Myocyte (in vitro differentiated cells): Measurements from ENCODE around the gene SETSIP. TPM values are rescaled to one million over a fixed set of nuclear protein-coding genes. Genes with fewer than 3 reads are reported as not detected.
"Not testable (repeated sequence)": the region's sequence is repeated elsewhere in the genome, so short reads cannot be mapped to it uniquely, and the experiment has no call there.

ENCODE experiments used
- DNase-seq: peaks from one replicate; pipeline ENCODE4 v3.0.0-alpha.2; 2012; ENCODE audit warnings: low read depth
- polyA plus RNA-seq: library from polyadenylated mRNA; unstranded; fragments of >200 nt; gene quantifications from one replicate; pipeline ENCODE4 v1.2.1, GENCODE V29; 2012; ENCODE audit warnings: missing spikeins
- total RNA-seq: library from RNA; depleted of rRNA; stranded (reverse); fragments of >200 nt; gene quantifications from 2 replicates; pipeline ENCODE4 v1.2.3, GENCODE V29; 2014

The SETSIP gene
- not detected in 2 replicates for total RNA-seq
- not detected for polyA plus RNA-seq

GRCh38 chr1:92075311-92075710 is at the start of gene SETSIP:
Gene SETSIP, minus strand, starts transcription at chr1:92075411. Its CDS starts 0 bp downstream, at chr1:92075411.
- DNase-seq, result no peak

DNA sequence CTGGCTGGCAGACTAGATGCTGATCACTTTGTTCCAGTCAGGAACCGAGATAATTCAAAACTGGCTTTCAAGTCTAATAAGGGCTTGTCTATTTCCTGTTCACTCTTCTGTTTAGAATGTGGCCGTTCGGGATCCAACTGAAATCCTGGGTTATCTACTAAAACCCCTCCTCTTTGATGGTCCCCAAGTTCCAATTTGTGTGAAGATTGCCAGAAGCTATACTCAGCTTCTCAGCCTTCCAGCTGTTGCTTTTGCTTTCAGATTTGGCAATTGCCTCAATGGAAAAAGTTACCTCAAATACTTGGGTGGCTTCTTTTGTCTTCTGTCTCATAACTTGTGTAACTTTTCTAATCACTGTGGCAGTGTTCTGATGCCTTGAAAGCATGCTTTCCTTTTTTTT is 48.7 kb upstream of the SETSIP start:
- DNase-seq, result peak; percentile 3

DNA sequence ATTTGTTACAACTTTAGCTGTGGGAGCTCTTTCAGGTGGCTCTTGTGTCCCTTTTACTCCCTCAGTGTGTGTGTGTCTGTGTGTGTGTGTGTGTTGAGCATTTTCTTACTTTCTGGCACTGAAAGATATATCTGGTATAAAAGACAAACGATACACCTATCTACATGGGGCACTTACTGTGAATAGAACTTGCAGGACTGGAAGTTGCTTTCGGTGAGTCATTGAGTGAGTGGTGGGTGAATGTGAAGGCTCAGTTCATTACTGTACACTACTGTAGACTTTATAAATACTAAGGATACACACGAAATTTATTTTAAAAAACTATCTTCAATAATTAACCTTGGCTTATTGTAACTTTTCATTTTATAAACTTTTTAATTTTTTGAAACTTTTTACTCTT is 43.6 kb upstream of the SETSIP start:
- peak; percentile 5 for DNase-seq

GRCh38 chr1:92117526-92117925 is 42.3 kb upstream of the SETSIP start:
- no peak for DNase-seq

GRCh38 chr1:92108631-92109030 is 33.4 kb upstream of the SETSIP start:
- no peak for DNase-seq

- DNase-seq, result no peak
Measured at GRCh38 chr1:92105546-92106081, 30.4 kb upstream of the SETSIP start.

GRCh38 chr1:92096317-92096716 is 21.1 kb upstream of the SETSIP start:
- DNase-seq, result no peak

- DNase-seq, result no peak
Measured at GRCh38 chr1:92095874-92096273, 20.7 kb upstream of the SETSIP start.

DNA sequence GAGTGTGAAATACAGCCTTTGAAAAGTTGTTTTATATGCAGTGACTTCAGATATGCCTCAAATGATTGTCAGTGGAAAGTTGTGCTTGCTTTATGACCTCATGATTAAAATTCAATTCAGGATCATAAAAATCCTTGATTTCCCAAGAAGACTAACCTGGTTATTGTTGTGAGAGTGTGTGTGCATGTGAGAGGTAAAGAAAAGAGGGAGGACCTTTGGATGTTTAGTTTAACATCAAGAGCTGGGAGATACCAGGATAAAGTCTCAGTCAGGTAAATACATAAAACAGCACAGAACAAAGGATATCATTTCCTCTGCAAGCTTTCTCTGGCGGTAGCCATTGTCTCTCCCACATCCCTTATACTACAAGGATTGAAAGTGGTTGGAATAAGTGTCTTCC is 19.4 kb upstream of the SETSIP start:
- DNase-seq, result no peak

- DNase-seq, result no peak
Measured at GRCh38 chr1:92094090-92094489, 18.9 kb upstream of the SETSIP start.

DNA sequence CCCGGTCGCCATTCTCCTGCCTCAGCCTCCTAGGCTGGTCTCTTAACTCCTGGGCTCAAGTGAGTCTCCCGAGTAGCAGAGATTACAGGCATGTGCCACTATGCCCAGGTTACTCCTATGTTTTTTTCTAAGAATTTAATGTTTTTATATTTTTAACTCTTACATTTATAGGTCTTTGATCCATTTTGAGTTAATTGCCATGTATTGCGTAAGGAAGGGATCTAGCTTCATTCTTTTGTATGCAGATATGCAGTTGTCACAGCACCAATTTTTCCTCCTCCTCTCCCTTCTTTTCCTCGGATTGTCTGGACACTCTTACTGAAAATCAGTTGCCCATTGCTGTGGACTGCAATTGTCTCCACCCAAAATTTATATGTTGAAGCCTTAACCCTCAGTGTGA is 16.4 kb upstream of the SETSIP start:
- DNase-seq, result no peak

DNA sequence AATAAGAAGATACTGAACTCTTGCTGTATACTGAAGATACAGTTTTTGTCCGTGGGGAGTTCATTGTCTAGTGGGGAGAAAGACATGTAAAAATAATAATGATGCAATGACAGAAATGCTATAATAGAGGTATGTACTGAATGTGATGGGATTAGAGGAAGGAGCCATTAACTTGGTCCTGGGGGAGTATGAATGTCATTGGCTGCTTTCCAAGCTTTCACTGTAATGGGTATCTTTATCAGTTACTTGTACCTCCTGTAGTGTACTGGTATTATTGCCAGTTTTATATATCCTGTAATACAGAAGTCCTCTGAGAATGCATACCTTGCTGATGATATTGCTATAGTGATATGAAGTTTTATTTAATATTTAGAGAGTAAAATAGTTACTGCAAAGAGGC is 12.3 kb upstream of the SETSIP start:
- no peak for DNase-seq

DNA sequence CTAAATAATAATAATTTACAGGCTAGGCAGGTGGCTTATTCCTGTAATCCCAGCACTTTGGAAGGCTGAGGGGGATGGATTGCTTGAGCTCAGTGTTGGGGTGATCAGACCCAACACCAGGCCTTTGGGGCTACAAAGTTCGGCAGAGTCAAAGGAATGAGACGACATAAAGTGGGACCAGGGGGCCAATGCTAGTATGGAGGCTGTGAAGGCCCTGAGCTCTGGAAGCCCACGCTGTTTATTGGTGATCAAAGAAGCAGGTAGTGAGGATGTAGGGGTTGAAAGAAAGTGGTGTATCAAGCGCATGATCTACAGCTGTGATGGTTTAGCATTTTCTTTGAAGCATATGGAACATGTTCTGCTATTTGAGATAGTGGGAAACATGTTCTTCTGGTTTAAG is 10.5 kb upstream of the SETSIP start:
- DNase-seq, result peak; percentile 6

DNA sequence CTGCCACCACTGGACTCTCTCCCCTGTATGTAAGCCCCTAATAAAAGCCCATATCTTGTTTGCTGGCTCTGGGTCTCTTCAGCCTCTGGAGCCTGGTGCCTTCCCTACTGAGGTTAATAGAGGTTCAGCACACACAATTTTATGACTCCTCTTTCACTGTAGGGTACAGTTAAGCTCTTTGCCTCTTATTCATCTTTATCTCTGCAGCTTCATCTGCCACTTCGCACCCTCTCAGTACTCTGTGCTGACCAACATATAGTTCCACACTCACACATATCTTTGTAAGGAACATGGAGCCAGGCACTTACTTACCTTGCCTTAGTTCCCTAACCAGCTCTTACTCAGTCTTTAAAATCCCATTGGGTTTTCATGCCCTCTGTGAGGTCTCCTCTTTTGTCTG is 9.4 kb upstream of the SETSIP start:
- no peak for DNase-seq

- DNase-seq, result no peak
Measured at GRCh38 chr1:92081031-92081430, 5.8 kb upstream of the SETSIP start.

DNA sequence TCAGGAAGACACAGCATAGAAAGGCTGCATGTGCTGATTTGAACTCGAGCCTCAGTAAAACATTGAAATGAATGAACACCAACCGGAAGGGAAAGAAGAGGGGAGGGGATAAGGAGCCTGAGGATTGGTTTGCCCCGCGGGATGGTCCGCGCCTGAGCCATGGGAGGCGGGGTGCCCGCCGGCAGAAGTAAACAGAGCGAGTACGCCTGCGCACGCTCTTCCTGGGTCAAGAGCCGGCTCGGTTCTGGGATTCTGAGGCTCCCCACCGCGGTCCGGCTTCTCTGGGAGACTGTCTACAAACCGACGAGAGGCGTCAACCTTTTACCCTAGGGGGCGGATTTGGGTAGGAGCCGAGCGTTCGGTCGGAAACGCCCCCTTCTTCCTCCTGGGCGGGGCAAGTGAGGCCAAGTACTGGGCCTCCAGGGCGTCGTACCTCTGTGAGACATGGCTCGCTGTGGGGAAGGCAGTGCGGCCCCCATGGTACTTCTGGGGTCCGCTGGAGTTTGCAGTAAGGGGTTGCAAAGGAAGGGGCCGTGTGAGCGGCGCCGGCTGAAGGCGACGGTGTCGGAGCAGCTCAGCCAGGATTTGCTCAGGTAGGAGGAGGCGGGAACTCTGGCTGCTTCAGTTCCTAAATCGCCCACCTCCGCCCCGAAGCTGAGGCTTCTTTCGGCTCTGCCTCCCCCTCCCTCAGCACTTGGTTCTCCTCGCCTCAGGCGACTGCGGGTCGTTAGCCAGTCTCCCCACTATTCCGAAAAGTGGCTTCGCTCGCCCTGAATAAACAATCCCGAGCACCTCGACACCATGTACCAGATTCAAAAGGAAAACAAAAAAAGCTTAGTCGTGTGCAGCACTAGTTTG is 5.1 kb upstream of the SETSIP start, which contains the start of gene BTBD8:
Gene BTBD8 (plus strand): TSS at position 218 of the 858 bp plus-strand sequence. CDS start 227 bp downstream, at position 445.
- DNase-seq, result peak; percentile 78

DNA sequence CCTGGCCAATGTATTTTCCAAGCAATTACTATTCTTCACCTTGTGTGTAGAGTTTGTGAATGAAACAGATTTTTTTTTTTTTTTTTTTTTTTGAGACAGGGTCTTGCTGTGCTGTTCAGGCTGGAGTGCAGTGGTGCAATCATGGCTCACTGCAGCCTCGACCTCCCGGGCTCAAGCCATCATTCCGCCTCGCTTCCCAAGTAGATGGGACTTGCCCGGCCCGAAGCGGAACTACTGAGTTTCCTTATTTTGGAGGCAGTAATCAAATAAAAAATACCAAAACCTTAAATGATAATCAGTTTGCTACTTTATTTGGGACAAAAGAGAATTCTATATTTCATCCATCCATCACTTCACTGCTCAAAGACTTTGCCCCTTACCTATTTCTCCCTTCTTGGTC is 4.2 kb upstream of the SETSIP start:
- DNase-seq, result no peak

DNA sequence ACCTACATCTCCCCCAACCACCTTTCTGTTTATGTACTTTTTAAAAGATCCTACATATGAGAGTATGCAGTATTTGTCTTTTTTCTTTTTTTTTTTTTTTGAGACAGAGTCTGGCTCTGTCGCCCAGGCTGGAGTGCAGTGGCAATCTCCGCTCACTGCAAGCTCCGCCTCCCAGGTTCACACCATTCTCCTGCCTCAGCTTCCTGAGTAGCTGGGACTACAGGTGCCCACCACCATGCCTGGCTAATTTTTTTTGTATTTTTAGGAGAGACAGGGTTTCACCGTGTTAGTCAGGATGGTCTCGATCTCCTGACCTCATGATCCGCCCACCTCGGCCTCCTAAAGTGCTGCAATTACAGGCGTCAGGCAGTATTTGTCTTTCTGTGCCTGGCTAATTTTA is 2.9 kb upstream of the SETSIP start:
- not testable (repeated sequence) for DNase-seq

DNA sequence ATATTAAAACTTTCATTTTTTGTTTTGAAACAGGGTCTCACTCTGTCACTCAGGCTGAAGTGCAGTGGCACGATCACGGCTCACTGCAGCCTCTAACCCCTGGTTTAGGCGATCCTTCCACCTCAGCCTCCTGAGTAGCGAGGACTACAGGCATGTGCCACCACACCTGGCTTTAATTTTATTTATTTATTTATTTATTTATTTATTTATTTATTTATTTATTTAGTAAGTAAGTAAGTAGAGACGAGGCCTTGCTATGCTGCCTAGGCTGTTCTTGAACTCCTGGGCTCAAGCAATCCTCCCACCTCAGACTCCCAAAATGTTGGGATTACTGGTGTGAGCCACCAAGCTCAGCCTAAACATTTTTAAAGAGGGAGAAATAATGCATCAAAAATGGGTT is 1.2 kb upstream of the SETSIP start:
- DNase-seq, result no peak

DNA sequence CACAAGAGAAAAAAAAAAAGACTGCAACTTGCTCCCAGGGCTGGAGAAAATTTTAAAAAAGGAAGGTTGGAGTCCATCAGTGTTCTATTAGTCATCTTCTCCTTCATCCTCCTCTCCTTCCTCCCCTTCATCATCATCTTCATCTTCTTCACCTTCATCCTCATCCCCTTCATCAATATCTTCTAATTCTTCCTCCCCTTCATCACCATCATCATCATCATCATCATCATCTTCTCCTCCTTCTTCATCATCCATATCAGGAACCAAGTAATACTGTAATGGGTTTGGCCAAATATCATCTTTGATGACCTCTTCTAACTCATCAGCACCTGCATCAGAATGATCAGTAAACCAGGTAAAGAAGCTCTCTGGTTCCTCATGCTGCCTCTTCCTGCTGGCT is 765 bp downstream of the SETSIP start:
- DNase-seq, result not testable (repeated sequence)

GRCh38 chr1:92070892-92071291 is 4.3 kb downstream of the SETSIP start:
- no peak for DNase-seq

GRCh38 chr1:92066321-92066720 is 8.9 kb downstream of the SETSIP start:
- DNase-seq, result no peak

- DNase-seq, result no peak
Measured at GRCh38 chr1:92065042-92065441, 10.2 kb downstream of the SETSIP start.
